ENCODE measurements around the gene LAMA2.

DNA sequence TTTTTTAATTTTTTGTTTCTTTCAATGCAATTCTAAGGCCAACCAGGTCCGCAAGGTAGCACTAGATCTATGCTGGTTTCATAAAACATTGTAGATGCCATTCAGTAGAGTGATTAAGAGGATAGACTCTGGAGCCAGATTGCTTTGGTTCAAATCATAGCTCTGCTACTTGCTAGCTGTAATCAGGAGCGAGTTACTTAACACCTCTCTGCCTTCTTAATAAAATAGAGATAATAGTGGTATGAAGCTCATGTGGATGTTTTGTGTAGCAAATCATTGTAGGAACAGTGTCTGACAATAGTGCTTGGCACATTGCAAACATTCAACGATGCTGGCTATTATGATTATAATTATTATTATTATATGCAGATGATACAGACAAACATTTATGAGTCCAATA lies 164.9 kb downstream of the LAMA2 start:
- no peak for TF ChIP-seq HDGF (IDR thresholded peaks at IDR 0.05; ENCODE audit: borderline replicate concordance)
- TF ChIP-seq, protein P1, sequence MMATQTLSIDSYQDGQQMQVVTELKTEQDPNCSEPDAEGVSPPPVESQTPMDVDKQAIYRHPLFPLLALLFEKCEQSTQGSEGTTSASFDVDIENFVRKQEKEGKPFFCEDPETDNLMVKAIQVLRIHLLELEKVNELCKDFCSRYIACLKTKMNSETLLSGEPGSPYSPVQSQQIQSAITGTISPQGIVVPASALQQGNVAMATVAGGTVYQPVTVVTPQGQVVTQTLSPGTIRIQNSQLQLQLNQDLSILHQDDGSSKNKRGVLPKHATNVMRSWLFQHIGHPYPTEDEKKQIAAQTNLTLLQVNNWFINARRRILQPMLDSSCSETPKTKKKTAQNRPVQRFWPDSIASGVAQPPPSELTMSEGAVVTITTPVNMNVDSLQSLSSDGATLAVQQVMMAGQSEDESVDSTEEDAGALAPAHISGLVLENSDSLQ (IDR thresholded peaks at IDR 0.05) = no peak
- TF ChIP-seq ARNT (IDR thresholded peaks at IDR 0.05) = no peak
- no peak for TF ChIP-seq SUZ12 (IDR thresholded peaks at IDR 0.05)
- no peak for TF ChIP-seq BHLHE40 (IDR thresholded peaks at IDR 0.05; ENCODE audit: borderline replicate concordance)
- TF ChIP-seq FOXK2 (IDR thresholded peaks at IDR 0.05) = no peak
- no peak for TF ChIP-seq LEF1 (IDR thresholded peaks at IDR 0.05; ENCODE audit: borderline replicate concordance)
- no peak for TF ChIP-seq FOXM1 (IDR thresholded peaks at IDR 0.05; ENCODE audit: borderline replicate concordance)
- no peak for TF ChIP-seq SP1 (IDR thresholded peaks at IDR 0.05)
- TF ChIP-seq FOXA1 (IDR thresholded peaks at IDR 0.05) = no peak
- TF ChIP-seq TARDBP (IDR thresholded peaks at IDR 0.05) = no peak
- TF ChIP-seq CTBP1 (IDR thresholded peaks at IDR 0.05; ENCODE audit: borderline replicate concordance) = no peak
